Rectal smooth muscle tissue (tissue), 1 donor: ENCODE measurements around the gene DNAH5.
"Not testable (repeated sequence)": the region's sequence is repeated elsewhere in the genome, so short reads cannot be mapped to it uniquely, and the experiment has no call there.

Experiments
- H3K27ac ChIP-seq: one replicate; pipeline ENCODE4 v1.7.0; 2013; ENCODE audit warnings: low read depth, low read length, inconsistent platforms
- H3K27me3 ChIP-seq: one replicate; pipeline ENCODE4 v1.7.0; 2013; ENCODE audit warnings: low read length; ENCODE audit not compliant: control insufficient read depth, insufficient read depth
- H3K36me3 ChIP-seq: one replicate; pipeline ENCODE4 v1.7.0; 2013; ENCODE audit warnings: low read length; ENCODE audit not compliant: control insufficient read depth, insufficient read depth
- H3K4me1 ChIP-seq: one replicate; pipeline ENCODE4 v1.7.0; 2013; ENCODE audit warnings: low read length; ENCODE audit not compliant: control insufficient read depth, insufficient read depth
- H3K4me3 ChIP-seq: one replicate; pipeline ENCODE4 v1.7.0; 2013; ENCODE audit warnings: low read length
- H3K9ac ChIP-seq: one replicate; pipeline ENCODE4 v1.7.0; 2013; ENCODE audit warnings: low read length

DNAH5 gene

GRCh38 chr5:13809921-13810320 lies 134.6 kb downstream of the DNAH5 start:
- H3K9ac ChIP-seq, result no peak overlapping the region
- no peaks in the 10 kb centered on the region for H3K36me3 ChIP-seq
- no peak overlapping the region for H3K27ac ChIP-seq
- no peaks in the 10 kb centered on the region for H3K27me3 ChIP-seq
- no peaks in the 10 kb centered on the region for H3K4me1 ChIP-seq
- H3K4me3 ChIP-seq, result no peak overlapping the region

- H3K27me3 ChIP-seq, result no peaks in the 10 kb centered on the region
- H3K9ac ChIP-seq, result no peak overlapping the region
- no peaks in the 10 kb centered on the region for H3K4me1 ChIP-seq
- H3K36me3 ChIP-seq, result no peaks in the 10 kb centered on the region
- no peak overlapping the region for H3K4me3 ChIP-seq
- no peak overlapping the region for H3K27ac ChIP-seq
These were observed 140.2 kb downstream of the DNAH5 start for GRCh38 chr5:13804336-13804735.

- H3K27me3 ChIP-seq, H3K9ac ChIP-seq, H3K27ac ChIP-seq, H3K4me1 ChIP-seq, H3K36me3 ChIP-seq, H3K4me3 ChIP-seq: not testable (repeated sequence)
These were observed 145.9 kb downstream of the DNAH5 start for GRCh38 chr5:13798569-13798968.

- no peaks in the 10 kb centered on the region for H3K27me3 ChIP-seq
- H3K36me3 ChIP-seq, result no peaks in the 10 kb centered on the region
- no peak overlapping the region for H3K9ac ChIP-seq
- no peak overlapping the region for H3K4me3 ChIP-seq
- no peak overlapping the region for H3K27ac ChIP-seq
- H3K4me1 ChIP-seq, result no peaks in the 10 kb centered on the region
These were observed 158.6 kb downstream of the DNAH5 start for GRCh38 chr5:13785781-13786415.

GRCh38 chr5:13783726-13784125 lies 160.8 kb downstream of the DNAH5 start:
- Histone ChIP-seq H3K4me3 (no peak overlapping the region), H3K27me3 (no peaks in the 10 kb centered on the region), H3K36me3 (no peaks in the 10 kb centered on the region), H3K9ac (no peak overlapping the region), H3K27ac (no peak overlapping the region), H3K4me1 (no peaks in the 10 kb centered on the region)

GRCh38 chr5:13780081-13780480 lies 164.4 kb downstream of the DNAH5 start:
- H3K4me1 ChIP-seq, result no peaks in the 10 kb centered on the region
- no peak overlapping the region for H3K4me3 ChIP-seq
- no peak overlapping the region for H3K27ac ChIP-seq
- no peaks in the 10 kb centered on the region for H3K27me3 ChIP-seq
- H3K9ac ChIP-seq, result no peak overlapping the region
- no peaks in the 10 kb centered on the region for H3K36me3 ChIP-seq

- Histone ChIP-seq H3K27ac (no peak overlapping the region), H3K27me3 (no peaks in the 10 kb centered on the region), H3K36me3 (no peaks in the 10 kb centered on the region), H3K9ac (no peak overlapping the region), H3K4me1 (no peaks in the 10 kb centered on the region), H3K4me3 (no peak overlapping the region)
These were observed 170.8 kb downstream of the DNAH5 start for GRCh38 chr5:13773649-13774048.

- H3K4me1 ChIP-seq, result no peaks in the 10 kb centered on the region
- H3K36me3 ChIP-seq, result no peaks in the 10 kb centered on the region
- no peak overlapping the region for H3K27ac ChIP-seq
- H3K9ac ChIP-seq, result no peak overlapping the region
- no peak overlapping the region for H3K4me3 ChIP-seq
- H3K27me3 ChIP-seq, result no peaks in the 10 kb centered on the region
These were observed 173.4 kb downstream of the DNAH5 start for GRCh38 chr5:13771011-13771571.

GRCh38 chr5:13766236-13766635 lies 178.3 kb downstream of the DNAH5 start:
- no peak overlapping the region for H3K4me3 ChIP-seq
- H3K27ac ChIP-seq, result no peak overlapping the region
- no peaks in the 10 kb centered on the region for H3K4me1 ChIP-seq
- no peaks in the 10 kb centered on the region for H3K27me3 ChIP-seq
- no peaks in the 10 kb centered on the region for H3K36me3 ChIP-seq
- H3K9ac ChIP-seq, result no peak overlapping the region

GRCh38 chr5:13763719-13764118 lies 180.8 kb downstream of the DNAH5 start:
- Histone ChIP-seq H3K27ac (no peak overlapping the region), H3K9ac (no peak overlapping the region), H3K4me3 (no peak overlapping the region), H3K4me1 (no peaks in the 10 kb centered on the region), H3K27me3 (no peaks in the 10 kb centered on the region), H3K36me3 (no peaks in the 10 kb centered on the region)

GRCh38 chr5:13749766-13750165 lies 194.7 kb downstream of the DNAH5 start:
- H3K36me3 ChIP-seq, result no peaks in the 10 kb centered on the region
- H3K27me3 ChIP-seq, result no peaks in the 10 kb centered on the region
- no peak overlapping the region for H3K27ac ChIP-seq
- no peaks in the 10 kb centered on the region for H3K4me1 ChIP-seq
- no peak overlapping the region for H3K4me3 ChIP-seq
- no peak overlapping the region for H3K9ac ChIP-seq

- no peak overlapping the region for H3K4me3 ChIP-seq
- no peak overlapping the region for H3K27ac ChIP-seq
- no peak overlapping the region for H3K9ac ChIP-seq
- no peaks in the 10 kb centered on the region for H3K4me1 ChIP-seq
- no peaks in the 10 kb centered on the region for H3K36me3 ChIP-seq
- H3K27me3 ChIP-seq, result no peaks in the 10 kb centered on the region
These were observed 198.5 kb downstream of the DNAH5 start for GRCh38 chr5:13746026-13746425.

- Histone ChIP-seq H3K27me3 (no peaks in the 10 kb centered on the region), H3K4me1 (no peaks in the 10 kb centered on the region), H3K27ac (no peak overlapping the region), H3K9ac (no peak overlapping the region), H3K4me3 (no peak overlapping the region), H3K36me3 (no peaks in the 10 kb centered on the region)
These were observed 199.0 kb downstream of the DNAH5 start for GRCh38 chr5:13745508-13745907.
